Stimulated activated naive CD8-positive, alpha-beta T cell treated with anti-CD3 and anti-CD28 coated beads, Interleukin-15, Interleukin-2, amounts not matched to agents 100 ng/mL and 50 ng/mL, for 24 hours (primary cell): ENCODE measurements around the gene BMI1.
A peak's percentile ranks its signal among the peaks of the same experiment; 100 is the strongest.
"Not testable (repeated sequence)": the region's sequence is repeated elsewhere in the genome, so short reads cannot be mapped to it uniquely, and the experiment has no call there.

Experiments used
- H3K27ac Mint-ChIP-seq: one replicate; pipeline ENCODE4 v1.8.0; 2021; ENCODE audit warnings: mild to moderate bottlenecking, mixed read lengths
- H3K27me3 Mint-ChIP-seq: one replicate; pipeline ENCODE4 v1.8.0; 2021; ENCODE audit warnings: mixed read lengths
- H3K36me3 Mint-ChIP-seq: one replicate; pipeline ENCODE4 v1.8.0; 2021; ENCODE audit warnings: low read depth, mixed read lengths
- H3K4me1 Mint-ChIP-seq: one replicate; pipeline ENCODE4 v1.8.0; 2021; ENCODE audit warnings: low read depth, mixed read lengths
- H3K4me3 Mint-ChIP-seq: one replicate; pipeline ENCODE4 v1.8.0; 2021; ENCODE audit warnings: mild to moderate bottlenecking, mixed read lengths
- H3K9me3 Mint-ChIP-seq: one replicate; pipeline ENCODE4 v1.8.0; 2021; ENCODE audit warnings: mixed read lengths

The BMI1 gene

DNA sequence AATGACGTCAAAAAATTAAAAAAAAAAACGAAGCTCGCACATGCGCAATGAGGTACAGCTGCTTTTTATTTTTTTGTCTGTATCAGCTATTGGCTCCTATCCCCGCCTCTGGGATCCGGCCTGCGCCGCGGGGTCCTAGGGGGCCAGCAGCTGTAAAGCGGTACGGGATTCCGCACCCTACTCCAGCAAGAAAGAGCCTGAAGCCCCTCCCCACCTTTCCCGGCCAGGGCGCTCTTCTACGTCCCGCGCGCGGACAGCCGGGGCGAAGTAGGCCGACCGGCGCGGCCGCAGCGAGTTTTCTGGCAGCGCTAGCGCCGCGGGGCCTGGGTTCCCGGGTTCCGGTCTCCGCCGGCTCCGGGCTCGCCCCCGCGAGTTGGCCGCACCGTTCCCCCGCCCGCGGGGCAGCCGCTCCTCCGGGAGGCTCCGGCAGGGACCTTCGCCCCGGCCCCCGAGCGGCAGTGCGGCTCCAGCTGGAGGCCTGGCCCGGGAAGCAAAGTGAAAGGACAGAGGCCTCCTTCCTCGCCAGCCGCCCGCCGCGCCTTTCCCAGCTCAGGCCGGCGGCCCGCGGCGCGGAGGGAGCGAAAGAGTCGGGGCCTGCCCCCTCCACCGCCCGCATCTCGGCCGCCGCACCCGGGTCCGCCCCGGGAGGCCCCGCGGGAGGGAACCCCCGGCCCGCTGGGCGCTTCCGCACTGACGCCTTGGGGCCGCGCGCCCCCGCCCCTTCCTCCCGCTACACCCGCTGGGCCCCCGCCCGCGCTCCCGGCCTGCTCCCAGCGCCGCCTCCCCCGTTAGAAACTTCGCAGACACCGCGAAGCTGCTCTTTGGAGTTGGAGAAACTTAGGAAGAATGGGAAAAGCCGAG is 19.7 kb downstream of the BMI1 start:
- Mint-ChIP-seq H3K27ac (peak overlapping the region; percentile 91), H3K4me1 (peaks cover 47% of the 10 kb centered on the region), H3K27me3 (peaks cover 75% of the 10 kb centered on the region)

DNA sequence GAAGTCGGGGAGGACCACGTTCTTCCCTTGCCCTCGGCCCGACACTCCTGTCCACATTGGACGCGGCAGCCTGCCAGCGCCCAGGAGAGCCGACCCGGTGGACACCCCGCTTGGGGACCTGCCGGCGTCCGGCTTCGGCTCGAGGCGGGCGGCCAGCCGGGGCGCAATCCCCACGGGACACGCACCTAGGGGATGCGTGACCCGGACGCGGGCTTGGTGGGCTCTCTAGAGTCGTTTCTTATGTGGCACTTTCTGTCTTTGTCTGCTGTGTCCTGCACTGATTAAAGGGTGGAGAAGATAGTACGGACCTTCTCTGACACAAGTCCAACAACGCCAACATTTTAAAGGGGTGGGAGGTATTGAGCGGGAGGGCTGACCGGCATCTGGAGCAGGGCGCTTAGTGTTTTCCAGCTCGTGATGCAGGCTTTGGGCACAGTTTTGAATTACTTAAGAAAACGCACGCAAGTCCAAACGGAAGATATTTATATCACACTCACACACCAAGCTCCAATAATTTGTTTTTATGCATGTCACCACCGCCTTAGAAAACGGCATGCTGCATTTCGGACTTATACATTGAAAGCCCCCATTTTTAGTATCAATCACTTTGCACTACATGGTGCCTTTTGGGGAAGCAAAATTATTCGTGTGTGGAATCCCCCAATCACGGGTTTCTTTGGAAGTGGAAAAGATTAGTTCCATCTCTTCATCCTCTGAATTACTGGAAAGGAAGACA is 20.5 kb downstream of the BMI1 start:
- H3K4me1 Mint-ChIP-seq = peaks cover 53% of the 10 kb centered on the region
- H3K27me3 Mint-ChIP-seq = peaks cover 82% of the 10 kb centered on the region
- peaks cover 2% of the 10 kb centered on the region for H3K9me3 Mint-ChIP-seq
- H3K27ac Mint-ChIP-seq = peak overlapping the region; percentile 76
- peak overlapping the region; percentile 72 for H3K4me3 Mint-ChIP-seq
- H3K36me3 Mint-ChIP-seq = peaks cover 4% of the 10 kb centered on the region

More for the DNA sequence above, 19.7 kb downstream of the BMI1 start:
- Mint-ChIP-seq H3K36me3 (peaks cover 4% of the 10 kb centered on the region), H3K4me3 (peak overlapping the region; percentile 86), H3K9me3 (no peaks in the 10 kb centered on the region)

DNA sequence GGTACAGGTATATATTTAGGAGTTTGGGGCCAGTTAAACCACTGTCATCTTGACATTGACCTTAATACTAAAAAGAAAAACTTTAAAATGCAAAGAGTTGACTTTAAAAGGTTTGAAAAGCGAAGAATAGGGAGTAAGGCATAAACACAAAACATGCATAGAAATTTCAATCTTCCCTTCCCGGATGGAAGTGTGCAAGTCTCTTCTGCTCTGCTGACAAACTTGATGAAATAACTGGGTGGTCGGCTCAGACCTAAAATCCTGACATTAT is 21.0 kb downstream of the BMI1 start:
- Mint-ChIP-seq H3K9me3 (peaks cover 5% of the 10 kb centered on the region), H3K4me1 (peaks cover 50% of the 10 kb centered on the region), H3K27ac (no peak overlapping the region), H3K4me3 (peak overlapping the region; percentile 72), H3K27me3 (peaks cover 83% of the 10 kb centered on the region), H3K36me3 (peaks cover 4% of the 10 kb centered on the region)

DNA sequence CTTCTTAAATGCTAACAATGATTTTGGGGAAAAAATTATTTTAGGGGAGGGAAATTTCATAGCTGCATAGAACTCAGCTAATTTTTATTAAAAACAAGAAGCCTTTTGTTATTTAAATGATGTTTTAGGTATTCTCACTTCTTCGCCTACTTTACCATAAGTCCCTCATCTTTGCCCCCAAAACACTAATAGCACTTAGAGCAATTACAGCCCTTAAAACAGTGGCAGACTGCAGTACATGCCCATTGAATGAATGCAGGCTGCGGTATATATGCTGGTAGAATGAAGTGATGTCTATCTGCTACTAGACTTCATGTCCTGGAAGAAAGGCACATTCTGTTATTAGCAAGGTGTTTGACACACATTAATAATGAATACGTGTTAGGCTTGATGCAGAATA is 21.5 kb downstream of the BMI1 start:
- peaks cover 5% of the 10 kb centered on the region for H3K9me3 Mint-ChIP-seq
- peaks cover 44% of the 10 kb centered on the region for H3K4me1 Mint-ChIP-seq
- peaks cover 82% of the 10 kb centered on the region for H3K27me3 Mint-ChIP-seq
- H3K4me3 Mint-ChIP-seq = no peak overlapping the region
- H3K27ac Mint-ChIP-seq = no peak overlapping the region
- H3K36me3 Mint-ChIP-seq = peaks cover 4% of the 10 kb centered on the region

DNA sequence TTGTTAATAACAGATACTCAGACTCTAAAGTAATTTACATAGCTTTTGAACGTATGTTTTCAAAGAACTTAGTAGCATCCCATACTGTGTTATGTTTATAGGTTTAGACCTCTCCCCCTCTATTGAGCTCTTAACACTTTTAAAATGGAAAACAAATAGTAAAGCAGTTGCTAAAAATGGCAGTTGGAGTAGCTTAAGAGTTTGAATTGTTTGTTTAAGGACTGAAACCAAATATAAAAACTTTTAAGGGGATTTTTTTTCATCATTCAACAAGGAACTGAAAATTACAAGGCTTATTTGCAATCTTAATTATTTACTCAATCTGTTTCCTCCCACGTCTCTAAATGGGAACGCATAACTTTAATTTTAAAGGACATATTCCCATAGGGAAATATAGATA is 22.8 kb downstream of the BMI1 start:
- peaks cover 4% of the 10 kb centered on the region for H3K36me3 Mint-ChIP-seq
- H3K4me3 Mint-ChIP-seq = no peak overlapping the region
- no peak overlapping the region for H3K27ac Mint-ChIP-seq
- peaks cover 41% of the 10 kb centered on the region for H3K4me1 Mint-ChIP-seq
- H3K27me3 Mint-ChIP-seq = peaks cover 80% of the 10 kb centered on the region
- peaks cover 5% of the 10 kb centered on the region for H3K9me3 Mint-ChIP-seq

DNA sequence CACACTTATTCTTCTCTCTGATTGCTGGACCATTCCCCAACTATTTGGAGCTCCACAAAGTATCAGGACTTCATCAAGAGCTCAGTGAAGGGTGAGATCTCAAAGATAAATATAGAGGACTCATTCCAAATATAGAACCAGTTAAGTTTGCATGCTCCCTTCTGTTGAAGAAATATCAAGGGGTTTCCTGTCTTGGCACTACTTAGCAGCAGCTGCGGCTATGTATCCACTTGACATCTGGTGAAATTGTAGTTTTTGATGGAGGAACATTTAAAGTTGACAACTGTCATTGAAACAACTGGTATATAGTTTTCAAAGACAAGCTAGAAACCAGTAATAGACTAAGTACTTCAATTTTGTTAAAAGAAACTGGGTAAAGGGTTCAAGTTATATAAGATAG is 23.4 kb downstream of the BMI1 start:
- Mint-ChIP-seq H3K9me3 (peaks cover 5% of the 10 kb centered on the region), H3K36me3 (peaks cover 4% of the 10 kb centered on the region), H3K27ac (peak overlapping the region; percentile 72)

DNA sequence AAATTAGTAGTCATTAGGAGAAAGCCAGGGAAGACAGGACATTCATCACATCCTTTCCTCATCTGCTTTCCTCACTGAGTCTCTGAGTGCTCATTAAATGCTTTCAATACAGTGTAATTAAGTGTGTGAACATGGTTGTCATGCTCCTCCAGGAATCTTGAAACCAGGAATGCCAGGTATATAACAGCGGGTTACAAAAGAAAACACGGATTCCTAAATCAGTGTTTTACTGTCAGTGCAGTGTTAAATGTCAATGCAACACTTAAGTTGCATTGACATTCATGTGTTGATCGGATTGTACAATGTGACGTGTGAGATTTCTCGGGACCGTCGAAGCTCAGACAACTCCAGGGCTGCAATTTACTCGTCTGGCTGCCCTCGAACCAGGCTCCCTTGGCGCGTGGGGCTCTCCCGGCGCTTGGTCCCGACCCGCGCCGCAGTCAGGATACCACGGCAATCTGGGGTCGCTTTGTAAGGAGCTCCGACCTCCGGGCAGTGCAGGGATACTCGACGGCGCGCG is 23.9 kb downstream of the BMI1 start:
- H3K9me3 Mint-ChIP-seq = peaks cover 5% of the 10 kb centered on the region
- H3K27ac Mint-ChIP-seq = peak overlapping the region; percentile 72
- peaks cover 31% of the 10 kb centered on the region for H3K4me1 Mint-ChIP-seq
- peak overlapping the region; percentile 71 for H3K4me3 Mint-ChIP-seq
- H3K36me3 Mint-ChIP-seq = peaks cover 4% of the 10 kb centered on the region
- H3K27me3 Mint-ChIP-seq = peaks cover 73% of the 10 kb centered on the region

More for the DNA sequence above, 23.4 kb downstream of the BMI1 start:
- H3K4me1 Mint-ChIP-seq = peaks cover 37% of the 10 kb centered on the region
- peaks cover 77% of the 10 kb centered on the region for H3K27me3 Mint-ChIP-seq
- peak overlapping the region; percentile 71 for H3K4me3 Mint-ChIP-seq

DNA sequence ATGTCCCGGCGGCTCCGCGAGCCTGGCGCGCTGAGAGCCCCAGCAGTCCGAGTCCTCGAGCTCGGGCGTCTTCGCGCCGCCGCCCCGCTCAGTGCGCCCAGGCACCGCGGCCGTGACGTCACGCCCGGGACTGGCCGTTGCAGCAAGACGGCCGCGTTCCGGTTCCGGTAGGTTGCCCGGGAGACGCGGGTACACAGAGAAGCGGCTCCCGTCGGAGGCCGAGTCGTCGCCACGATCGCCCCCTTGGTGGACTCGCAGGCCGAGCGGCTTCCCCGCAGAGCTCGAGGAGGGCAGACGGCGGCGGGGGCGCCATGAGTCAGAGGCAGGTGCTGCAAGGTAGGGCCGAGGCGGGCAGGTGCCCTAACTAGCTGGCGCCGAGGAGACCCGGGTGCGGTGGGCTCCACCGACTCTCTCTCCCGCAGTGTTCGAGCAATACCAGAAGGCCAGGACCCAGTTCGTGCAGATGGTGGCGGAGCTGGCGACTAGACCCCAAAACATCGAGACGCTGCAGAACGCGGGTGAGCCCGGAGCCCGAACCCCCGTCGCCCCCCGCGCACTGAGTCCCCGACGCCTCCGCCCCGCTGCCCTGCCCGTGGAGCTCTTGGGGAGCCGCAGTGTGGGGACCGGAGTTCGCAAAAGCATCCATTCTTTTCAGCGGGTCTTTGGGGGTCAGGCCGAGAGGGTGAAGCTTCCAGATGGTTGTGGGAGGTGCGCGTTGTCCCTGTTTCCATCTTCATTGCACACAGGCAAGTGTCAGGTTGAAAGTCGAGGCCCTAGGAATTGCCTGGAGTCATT is 24.6 kb downstream of the BMI1 start, which contains the start of gene SPAG6:
Gene SPAG6 (plus strand): TSS at position 196 of the 795 bp plus-strand sequence. CDS start 116 bp downstream, at position 312.
- peaks cover 68% of the 10 kb centered on the region for H3K27me3 Mint-ChIP-seq
- peaks cover 5% of the 10 kb centered on the region for H3K9me3 Mint-ChIP-seq
- peak within 1 kb of the TSS; percentile 71 for H3K4me3 Mint-ChIP-seq
- peaks cover 4% of the 10 kb centered on the region for H3K36me3 Mint-ChIP-seq
- peaks cover 26% of the 10 kb centered on the region for H3K4me1 Mint-ChIP-seq
- peak within 1 kb of the TSS; percentile 72 for H3K27ac Mint-ChIP-seq

DNA sequence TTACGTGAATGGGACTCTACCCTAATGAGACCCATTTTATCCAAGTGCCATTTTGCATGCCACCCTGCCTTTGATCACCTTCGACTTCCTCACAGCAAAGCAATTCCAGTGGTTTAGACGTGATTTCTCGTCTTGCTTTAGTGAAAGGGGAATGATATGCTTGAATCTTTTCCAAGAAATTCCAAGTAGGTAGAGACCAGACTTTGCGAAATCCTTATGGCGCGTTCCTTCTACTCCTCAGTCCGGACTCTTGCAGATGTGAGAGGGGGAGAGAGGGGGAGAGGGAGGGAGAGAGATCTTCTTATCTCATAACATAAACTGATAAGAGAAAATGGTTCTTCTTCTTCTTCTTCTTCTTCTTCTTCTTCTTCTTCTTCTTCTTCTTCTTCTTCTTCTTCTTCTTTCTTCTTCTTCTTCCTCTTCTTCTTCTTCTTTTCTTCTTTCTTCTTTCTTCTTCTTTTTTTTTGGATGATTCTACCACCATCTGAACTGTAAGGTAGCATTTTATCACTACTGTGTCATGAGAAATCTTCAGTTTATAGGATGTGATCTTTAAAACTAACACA is 25.3 kb downstream of the BMI1 start:
- Mint-ChIP-seq H3K4me1 (peaks cover 25% of the 10 kb centered on the region), H3K36me3 (peaks cover 4% of the 10 kb centered on the region), H3K9me3 (peaks cover 5% of the 10 kb centered on the region), H3K27ac (peak overlapping the region; percentile 34), H3K27me3 (peaks cover 74% of the 10 kb centered on the region), H3K4me3 (peak overlapping the region; percentile 56)

DNA sequence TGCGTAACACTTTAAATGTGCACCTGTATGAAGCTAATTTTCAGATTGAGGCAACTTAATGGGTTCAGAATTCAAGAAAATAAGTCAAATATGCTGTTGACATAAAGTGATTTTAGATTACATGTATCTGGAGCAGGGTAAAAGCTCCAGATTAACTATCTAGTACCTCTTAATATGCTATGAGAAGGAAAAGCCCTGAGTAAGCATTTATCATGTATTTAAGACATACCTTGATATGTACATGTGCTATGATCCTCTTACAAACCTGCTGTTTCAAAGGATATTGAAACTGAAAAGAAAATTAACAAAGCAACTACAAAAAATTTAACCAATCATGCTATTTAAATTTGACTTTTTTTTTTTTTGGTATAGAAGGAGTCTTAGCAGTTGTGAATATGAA is 28.9 kb downstream of the BMI1 start:
- Mint-ChIP-seq H3K4me1 (peaks cover 10% of the 10 kb centered on the region), H3K27ac (no peak overlapping the region), H3K36me3 (peaks cover 1% of the 10 kb centered on the region), H3K9me3 (peaks cover 5% of the 10 kb centered on the region), H3K4me3 (no peak overlapping the region), H3K27me3 (peaks cover 52% of the 10 kb centered on the region)

DNA sequence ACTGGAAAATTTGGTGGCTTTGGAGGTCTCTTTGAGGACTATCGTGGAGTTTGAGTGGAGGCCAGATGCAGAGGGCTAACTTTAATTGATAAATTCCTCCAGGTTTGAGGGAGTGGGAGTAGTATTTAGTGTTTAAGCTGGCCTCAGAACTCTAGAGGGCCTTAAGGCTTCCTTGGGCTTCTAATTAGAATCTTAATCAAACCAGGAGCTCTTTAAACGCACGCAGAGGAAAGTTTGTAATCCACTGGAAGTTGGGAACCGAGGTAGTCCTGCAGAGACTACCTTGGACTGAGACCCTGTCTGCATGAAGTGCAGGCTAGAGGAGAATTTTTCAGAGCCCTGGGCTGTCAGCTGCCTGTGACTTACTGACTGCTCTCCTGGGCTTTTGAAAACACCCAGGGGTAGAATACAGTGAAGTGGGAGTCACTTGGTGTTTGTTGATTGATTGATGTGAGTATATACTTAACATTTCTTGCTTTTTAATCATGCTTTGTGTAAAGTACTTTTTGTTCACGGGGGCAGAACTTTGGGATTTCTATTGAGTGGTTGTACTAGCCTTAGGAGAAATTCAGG is 30.3 kb downstream of the BMI1 start:
- Mint-ChIP-seq H3K36me3 (no peaks in the 10 kb centered on the region), H3K27me3 (peaks cover 43% of the 10 kb centered on the region), H3K4me3 (no peak overlapping the region)

DNA sequence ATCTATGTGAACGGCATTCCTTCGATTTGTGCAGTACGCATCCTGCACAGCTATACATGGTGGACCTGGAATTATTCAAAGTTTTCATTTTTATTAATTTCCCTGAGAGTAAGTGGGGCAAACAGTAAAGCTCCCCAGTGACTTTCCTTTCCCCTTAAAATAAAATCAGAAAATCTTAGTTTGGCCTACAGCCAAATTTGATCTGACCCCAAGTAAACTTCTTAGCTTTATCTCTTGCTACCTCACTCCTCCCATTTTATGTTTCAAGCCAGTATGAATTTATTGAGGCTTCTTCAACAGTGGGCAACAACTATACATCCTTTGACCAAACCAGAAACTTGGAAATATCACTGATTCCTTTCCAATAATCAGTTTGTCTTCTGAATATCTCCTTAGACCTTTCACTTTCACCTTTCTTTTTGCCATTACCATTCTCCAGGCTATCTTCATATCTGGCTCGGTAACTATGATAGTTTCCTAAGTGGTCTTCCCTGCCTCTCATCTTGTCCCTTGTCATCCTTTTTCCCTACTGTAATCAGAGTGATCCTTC is 35.5 kb downstream of the BMI1 start:
- no peak overlapping the region for H3K4me3 Mint-ChIP-seq

More for the DNA sequence above, 30.3 kb downstream of the BMI1 start:
- Mint-ChIP-seq H3K9me3 (peaks cover 4% of the 10 kb centered on the region), H3K27ac (no peak overlapping the region), H3K4me1 (peaks cover 4% of the 10 kb centered on the region)

DNA sequence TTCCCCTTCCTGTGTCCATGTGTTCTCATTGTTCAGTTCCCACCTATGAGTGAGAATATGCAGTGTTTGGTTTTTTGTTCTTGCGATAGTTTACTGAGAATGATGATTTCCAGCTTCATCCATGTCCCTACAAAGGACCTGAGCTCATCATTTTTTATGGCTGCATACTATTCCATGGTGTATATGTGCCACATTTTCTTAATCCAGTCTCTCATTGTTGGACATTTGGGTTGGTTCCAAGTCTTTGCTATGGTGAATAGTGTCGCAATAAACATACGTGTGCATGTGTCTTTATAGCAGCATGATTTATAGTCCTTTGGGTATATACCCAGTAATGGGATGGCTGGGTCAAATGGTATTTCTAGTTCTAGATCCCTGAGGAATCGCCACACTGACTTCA is 36.9 kb downstream of the BMI1 start:
- H3K36me3 Mint-ChIP-seq, H3K4me3 Mint-ChIP-seq, H3K4me1 Mint-ChIP-seq, H3K27ac Mint-ChIP-seq, H3K9me3 Mint-ChIP-seq: not testable (repeated sequence)
- H3K27me3 Mint-ChIP-seq = peaks cover 15% of the 10 kb centered on the region

More for the DNA sequence above, 35.5 kb downstream of the BMI1 start:
- no peak overlapping the region for H3K27ac Mint-ChIP-seq
- peaks cover 17% of the 10 kb centered on the region for H3K27me3 Mint-ChIP-seq
- H3K4me1 Mint-ChIP-seq = no peaks in the 10 kb centered on the region
- H3K9me3 Mint-ChIP-seq = no peaks in the 10 kb centered on the region
- no peaks in the 10 kb centered on the region for H3K36me3 Mint-ChIP-seq

DNA sequence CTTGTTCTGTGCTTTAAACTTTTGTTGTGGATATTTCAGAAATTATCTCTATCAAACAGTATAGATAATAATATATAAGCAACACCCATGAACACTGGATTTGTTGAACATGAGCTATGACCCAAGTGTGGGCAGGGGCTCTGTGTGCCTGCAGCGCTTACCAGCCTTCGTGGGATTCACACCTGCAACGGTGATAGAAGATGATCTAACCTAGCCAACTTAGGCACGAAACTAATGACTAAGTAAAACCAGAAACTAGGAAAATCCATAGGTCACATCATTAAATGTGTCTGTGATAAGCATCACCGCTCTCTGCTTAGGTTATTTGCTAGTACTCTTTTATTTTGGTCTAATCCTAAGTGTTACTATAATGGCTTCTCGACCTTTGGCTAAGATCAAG is 42.4 kb downstream of the BMI1 start:
- Mint-ChIP-seq H3K27ac (peak overlapping the region; percentile 21), H3K9me3 (no peaks in the 10 kb centered on the region), H3K4me1 (peaks cover 39% of the 10 kb centered on the region), H3K27me3 (peaks cover 8% of the 10 kb centered on the region), H3K36me3 (no peaks in the 10 kb centered on the region), H3K4me3 (no peak overlapping the region)
